HUES6 (cell line): ENCODE measurements around the gene CTNND2.

Experiments used
- H3K27ac ChIP-seq: 2 replicates; pipeline ENCODE4 v1.7.0; 2013; ENCODE audit warnings: low read depth, mild to moderate bottlenecking, low read length, inconsistent platforms
- H3K27me3 ChIP-seq: 2 replicates; pipeline ENCODE4 v1.6.1; 2013; ENCODE audit warnings: low read length; ENCODE audit not compliant: control insufficient read depth, insufficient read depth
- H3K36me3 ChIP-seq: 2 replicates; pipeline ENCODE4 v1.6.1; 2013; ENCODE audit warnings: low read length; ENCODE audit not compliant: control insufficient read depth, insufficient read depth
- H3K4me1 ChIP-seq: 2 replicates; pipeline ENCODE4 v1.6.1; 2013; ENCODE audit warnings: low read length; ENCODE audit not compliant: control insufficient read depth, insufficient read depth
- H3K4me3 ChIP-seq: 2 replicates; pipeline ENCODE4 v1.5.1; 2013; ENCODE audit warnings: low read depth, low read length
- H3K9ac ChIP-seq: one replicate; pipeline ENCODE4 v1.6.1; 2013; ENCODE audit warnings: mild to moderate bottlenecking, low read length
- H3K9me3 ChIP-seq: 2 replicates; pipeline ENCODE4 v1.6.1; 2013; ENCODE audit warnings: low read depth, low read length; ENCODE audit not compliant: control insufficient read depth, insufficient read depth

CTNND2 gene

GRCh38 chr5:11563822-11564221 lies 340.4 kb downstream of the CTNND2 start:
- Histone ChIP-seq H3K27ac (no peak overlapping the region), H3K36me3 (no peaks in the 10 kb centered on the region), H3K4me1 (no peaks in the 10 kb centered on the region; the same call in 1 of the 2 replicates), H3K4me3 (no peak overlapping the region), H3K9ac (no peak overlapping the region), H3K9me3 (no peaks in the 10 kb centered on the region), H3K27me3 (no peaks in the 10 kb centered on the region)

DNA sequence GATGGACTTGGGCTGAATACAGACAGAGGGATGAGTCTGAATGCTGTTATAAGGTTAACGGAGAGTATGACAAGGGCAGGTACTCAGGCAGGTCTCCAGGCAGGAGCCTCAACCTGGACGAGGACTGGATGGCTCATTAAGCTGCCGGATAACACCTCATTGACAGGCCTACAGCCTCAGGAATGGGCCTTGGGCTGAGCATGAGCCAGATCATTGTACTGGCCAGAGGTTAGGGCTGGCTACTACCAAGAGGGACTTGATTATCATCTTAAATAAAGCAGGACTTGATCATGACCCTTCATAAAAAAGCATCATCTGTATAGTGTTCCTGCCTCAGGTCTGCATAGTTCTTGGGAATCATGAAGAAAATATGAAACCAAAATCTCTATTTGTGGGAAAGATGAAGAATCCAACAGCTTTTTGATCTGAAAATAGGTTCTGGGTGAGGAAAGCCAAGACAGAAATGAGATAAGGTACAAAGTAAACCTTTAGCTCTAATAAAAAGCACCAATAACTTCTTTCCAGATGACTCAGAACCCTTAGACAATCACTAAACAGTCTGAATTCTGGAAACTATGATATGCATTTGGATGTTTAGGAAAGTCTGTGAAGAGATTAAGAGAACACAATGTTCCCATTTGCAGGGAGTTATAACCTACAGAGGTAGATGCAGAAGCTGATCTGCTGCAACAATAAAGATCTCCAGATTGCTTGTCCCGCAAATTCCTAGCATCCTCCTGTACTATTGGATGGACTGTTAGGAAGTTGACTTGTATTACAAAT lies 343.1 kb downstream of the CTNND2 start:
- no peak overlapping the region for H3K4me3 ChIP-seq
- H3K4me1 ChIP-seq, result no peaks in the 10 kb centered on the region; the same call in 1 of the 2 replicates
- H3K9ac ChIP-seq, result no peak overlapping the region
- H3K36me3 ChIP-seq, result no peaks in the 10 kb centered on the region
- no peaks in the 10 kb centered on the region for H3K27me3 ChIP-seq
- H3K27ac ChIP-seq, result no peak overlapping the region
- no peaks in the 10 kb centered on the region for H3K9me3 ChIP-seq

- no peaks in the 10 kb centered on the region; the same call in 1 of the 2 replicates for H3K4me1 ChIP-seq
- H3K9ac ChIP-seq, result no peak overlapping the region
- no peaks in the 10 kb centered on the region for H3K9me3 ChIP-seq
- H3K36me3 ChIP-seq, result no peaks in the 10 kb centered on the region
- H3K27me3 ChIP-seq, result no peaks in the 10 kb centered on the region
- no peak overlapping the region for H3K4me3 ChIP-seq
- H3K27ac ChIP-seq, result no peak overlapping the region
These were observed 347.2 kb downstream of the CTNND2 start for GRCh38 chr5:11557063-11557462.

GRCh38 chr5:11555171-11555570 lies 349.1 kb downstream of the CTNND2 start:
- Histone ChIP-seq H3K4me3 (no peak overlapping the region), H3K36me3 (no peaks in the 10 kb centered on the region), H3K4me1 (no peaks in the 10 kb centered on the region), H3K27me3 (no peaks in the 10 kb centered on the region), H3K27ac (no peak overlapping the region), H3K9me3 (no peaks in the 10 kb centered on the region), H3K9ac (no peak overlapping the region)

DNA sequence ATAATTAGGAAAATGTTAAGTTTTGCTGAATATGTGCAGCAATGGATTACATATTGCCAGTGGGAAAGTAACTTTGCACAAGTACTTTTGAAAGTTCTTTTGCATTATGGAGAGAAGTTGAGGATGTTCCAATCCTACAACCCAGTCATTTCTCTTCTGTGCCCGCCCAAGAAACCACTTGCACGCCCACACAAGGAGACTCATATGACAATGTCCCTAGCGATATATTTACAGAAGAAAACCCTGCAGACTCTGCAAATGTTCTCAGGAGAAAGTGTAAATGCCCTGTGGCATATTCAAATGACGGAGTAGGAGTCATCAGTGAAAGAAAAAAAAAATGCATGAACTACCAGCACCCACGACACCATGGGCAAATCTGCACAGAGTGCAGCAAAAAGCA lies 356.5 kb downstream of the CTNND2 start:
- no peaks in the 10 kb centered on the region for H3K36me3 ChIP-seq
- H3K9me3 ChIP-seq, result no peaks in the 10 kb centered on the region
- no peak overlapping the region for H3K9ac ChIP-seq
- no peaks in the 10 kb centered on the region for H3K4me1 ChIP-seq
- no peak overlapping the region for H3K4me3 ChIP-seq
- H3K27me3 ChIP-seq, result no peaks in the 10 kb centered on the region
- no peak overlapping the region for H3K27ac ChIP-seq

DNA sequence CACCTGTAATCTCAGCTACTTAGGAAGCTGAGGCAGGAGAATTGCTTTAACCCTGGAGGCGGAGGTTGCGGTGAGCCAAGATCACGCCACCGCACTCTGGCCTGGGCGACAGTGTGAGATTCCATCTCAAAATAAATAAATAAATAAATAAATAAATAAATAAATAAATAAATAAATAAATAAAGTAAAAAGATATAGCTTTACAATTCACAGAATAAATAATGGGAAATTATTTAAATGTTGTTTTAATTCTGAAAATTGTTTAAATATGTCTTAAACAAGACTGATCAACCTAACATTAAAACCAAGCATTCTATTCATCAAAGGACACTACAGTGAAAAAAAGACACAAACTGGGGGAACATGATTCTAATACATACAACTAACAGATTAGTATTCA lies 357.1 kb downstream of the CTNND2 start:
- Histone ChIP-seq H3K36me3 (no peaks in the 10 kb centered on the region), H3K27me3 (no peaks in the 10 kb centered on the region), H3K4me3 (no peak overlapping the region), H3K9me3 (no peaks in the 10 kb centered on the region), H3K9ac (no peak overlapping the region), H3K4me1 (no peaks in the 10 kb centered on the region), H3K27ac (no peak overlapping the region)

GRCh38 chr5:11540112-11540511 lies 364.1 kb downstream of the CTNND2 start:
- Histone ChIP-seq H3K27me3 (no peaks in the 10 kb centered on the region), H3K9me3 (no peaks in the 10 kb centered on the region), H3K27ac (no peak overlapping the region), H3K4me1 (peaks cover 6% of the 10 kb centered on the region), H3K4me3 (no peak overlapping the region), H3K9ac (no peak overlapping the region), H3K36me3 (no peaks in the 10 kb centered on the region)

- H3K9me3 ChIP-seq, result no peaks in the 10 kb centered on the region
- no peak overlapping the region for H3K4me3 ChIP-seq
- H3K9ac ChIP-seq, result no peak overlapping the region
- H3K4me1 ChIP-seq, result peaks cover 24% of the 10 kb centered on the region
- no peaks in the 10 kb centered on the region for H3K27me3 ChIP-seq
- no peaks in the 10 kb centered on the region for H3K36me3 ChIP-seq
- H3K27ac ChIP-seq, result no peak overlapping the region
These were observed 372.3 kb downstream of the CTNND2 start for GRCh38 chr5:11531811-11532555.

- Histone ChIP-seq H3K27ac (peak overlapping the region; percentile 26; the same call in 1 of the 2 replicates), H3K4me1 (peaks cover 41% of the 10 kb centered on the region), H3K4me3 (no peak overlapping the region), H3K27me3 (no peaks in the 10 kb centered on the region), H3K36me3 (no peaks in the 10 kb centered on the region), H3K9me3 (no peaks in the 10 kb centered on the region), H3K9ac (no peak overlapping the region)
These were observed 375.5 kb downstream of the CTNND2 start for GRCh38 chr5:11528720-11529119.

- Histone ChIP-seq H3K36me3 (no peaks in the 10 kb centered on the region), H3K9ac (no peak overlapping the region), H3K27me3 (no peaks in the 10 kb centered on the region), H3K4me1 (peaks cover 33% of the 10 kb centered on the region), H3K9me3 (no peaks in the 10 kb centered on the region), H3K4me3 (no peak overlapping the region), H3K27ac (no peak overlapping the region)
These were observed 376.4 kb downstream of the CTNND2 start for GRCh38 chr5:11527652-11528349.

GRCh38 chr5:11525020-11525419 lies 379.2 kb downstream of the CTNND2 start:
- Histone ChIP-seq H3K9ac (no peak overlapping the region), H3K4me3 (no peak overlapping the region), H3K36me3 (no peaks in the 10 kb centered on the region), H3K9me3 (no peaks in the 10 kb centered on the region), H3K27me3 (no peaks in the 10 kb centered on the region), H3K27ac (no peak overlapping the region), H3K4me1 (peaks cover 28% of the 10 kb centered on the region)
